Neuronal stem cell (in vitro differentiated cells): ENCODE measurements around the gene MTCH1.
A peak's percentile ranks its signal among the peaks of the same experiment; 100 is the strongest.
"Not testable (repeated sequence)": the region's sequence is repeated elsewhere in the genome, so short reads cannot be mapped to it uniquely, and the experiment has no call there.

ENCODE experiments used
- DNase-seq: peaks from one replicate; pipeline ENCODE4 v3.0.0-alpha.2; 2013; ENCODE audit warnings: low spot score
- H2AFZ ChIP-seq: one replicate; pipeline ENCODE4 v1.6.1; 2013; ENCODE audit warnings: mild to moderate bottlenecking, low read length, inconsistent platforms
- H2AK5ac ChIP-seq: 2 replicates; pipeline ENCODE4 v1.6.1; 2013; ENCODE audit warnings: low read depth, mild to moderate bottlenecking, inconsistent platforms, low read length, moderate library complexity, mixed read lengths
- H2BK120ac ChIP-seq: 2 replicates; pipeline ENCODE4 v1.6.1; 2013; ENCODE audit warnings: low read depth, mild to moderate bottlenecking, inconsistent platforms, low read length, moderate library complexity, mixed read lengths
- H2BK12ac ChIP-seq: one replicate; pipeline ENCODE4 v1.6.1; 2013; ENCODE audit warnings: low read length, inconsistent platforms
- H2BK15ac ChIP-seq: 2 replicates; pipeline ENCODE4 v1.6.1; 2013; ENCODE audit warnings: mild to moderate bottlenecking, low read length, inconsistent platforms, mixed read lengths
- H2BK5ac ChIP-seq: one replicate; pipeline ENCODE4 v1.6.1; 2013; ENCODE audit warnings: inconsistent platforms, mild to moderate bottlenecking, low read length, moderate library complexity
- H3K14ac ChIP-seq: one replicate; pipeline ENCODE4 v1.6.1; 2013; ENCODE audit warnings: low read length, inconsistent platforms
- H3K18ac ChIP-seq: 2 replicates; pipeline ENCODE4 v1.6.1; 2013; ENCODE audit warnings: low read length, inconsistent platforms
- H3K23ac ChIP-seq: 2 replicates; pipeline ENCODE4 v1.6.1; 2013; ENCODE audit warnings: low read depth, mild to moderate bottlenecking, mixed read lengths, low read length, inconsistent platforms; ENCODE audit not compliant: poor library complexity
- H3K27ac ChIP-seq: replicated peaks from 3 replicates; pipeline ENCODE4 v1.5.1; 2013; ENCODE audit warnings: low read length, inconsistent platforms
- H3K27me3 ChIP-seq, 3 experiments: 2 replicates each; pipeline ENCODE4 v1.6.1; 2013; ENCODE audit warnings: low read length in 3 of 3, mild to moderate bottlenecking in 2 of 3, inconsistent platforms in 1 of 3, low read depth in 1 of 3, mixed read lengths in 1 of 3, moderate library complexity in 1 of 3; ENCODE audit not compliant: control insufficient read depth in 3 of 3, insufficient read depth in 3 of 3
- H3K36me3 ChIP-seq, 2 donors: replicated peaks in 1 of 2; 2 replicates each; pipeline ENCODE4 v1.6.1; 2013; ENCODE audit warnings: low read length in 2 of 2; ENCODE audit not compliant: control insufficient read depth in 2 of 2, insufficient read depth in 2 of 2
- H3K4ac ChIP-seq: 2 replicates; pipeline ENCODE4 v1.6.1; 2013; ENCODE audit warnings: inconsistent platforms, mild to moderate bottlenecking, low read length, moderate library complexity
- H3K4me1 ChIP-seq, 2 donors: 1 replicate in 1 of 2; 2 replicates in 1 of 2; pipeline ENCODE4 v1.6.1; 2013; ENCODE audit warnings: low read length in 2 of 2, low read depth in 1 of 2; ENCODE audit not compliant: control insufficient read depth in 2 of 2, insufficient read depth in 1 of 2
- H3K4me2 ChIP-seq: one replicate; pipeline ENCODE4 v1.6.1; 2013; ENCODE audit warnings: mild to moderate bottlenecking, low read length, inconsistent platforms; ENCODE audit not compliant: insufficient read depth, poor library complexity, severe bottlenecking
- H3K4me3 ChIP-seq, 2 donors: 2 replicates each; pipeline ENCODE4 v1.5.1; 2013; ENCODE audit warnings: low read length in 2 of 2, mild to moderate bottlenecking in 2 of 2, inconsistent platforms in 1 of 2, moderate library complexity in 1 of 2
- H3K79me1 ChIP-seq: one replicate; pipeline ENCODE4 v1.6.1; 2013; ENCODE audit warnings: low read depth, mild to moderate bottlenecking, inconsistent platforms, low read length, moderate library complexity
- H3K9ac ChIP-seq: one replicate; pipeline ENCODE4 v1.6.1; 2013; ENCODE audit warnings: mild to moderate bottlenecking, low read depth, low read length, inconsistent platforms; ENCODE audit not compliant: poor library complexity
- H3K9me3 ChIP-seq, 2 donors: replicated peaks in 1 of 2; 2 replicates each; pipeline versions ENCODE3 to v1.6.1; 2013; ENCODE audit warnings: low read length in 2 of 2, mild to moderate bottlenecking in 2 of 2, inconsistent platforms in 1 of 2, low read depth in 1 of 2, mixed read lengths in 1 of 2, moderate library complexity in 1 of 2; ENCODE audit not compliant: control insufficient read depth in 2 of 2, insufficient read depth in 1 of 2
- H4K8ac ChIP-seq: one replicate; pipeline ENCODE4 v1.6.1; 2013; ENCODE audit warnings: low read depth, mild to moderate bottlenecking, inconsistent platforms, low read length, moderate library complexity
- H4K91ac ChIP-seq: one replicate; pipeline ENCODE4 v1.6.1; 2013; ENCODE audit warnings: low read length, low read depth, mild to moderate bottlenecking, inconsistent platforms; ENCODE audit not compliant: poor library complexity
- WGBS, 2 donors: extraction: QIAGEN DNeasy Blood & Tissue Kit; methylation state at CpG; one replicate each; pipeline ENCODE4 v1.1.7; 2013; ENCODE audit warnings: missing lambda C conversion rate in 2 of 2, mixed read lengths in 1 of 2; ENCODE audit not compliant: insufficient read length in 2 of 2, insufficient replicate concordance in 1 of 2; ENCODE audit errors: extremely low coverage in 2 of 2; 5-methylcytosine and 5-hydroxymethylcytosine counted together

MTCH1 gene

DNA sequence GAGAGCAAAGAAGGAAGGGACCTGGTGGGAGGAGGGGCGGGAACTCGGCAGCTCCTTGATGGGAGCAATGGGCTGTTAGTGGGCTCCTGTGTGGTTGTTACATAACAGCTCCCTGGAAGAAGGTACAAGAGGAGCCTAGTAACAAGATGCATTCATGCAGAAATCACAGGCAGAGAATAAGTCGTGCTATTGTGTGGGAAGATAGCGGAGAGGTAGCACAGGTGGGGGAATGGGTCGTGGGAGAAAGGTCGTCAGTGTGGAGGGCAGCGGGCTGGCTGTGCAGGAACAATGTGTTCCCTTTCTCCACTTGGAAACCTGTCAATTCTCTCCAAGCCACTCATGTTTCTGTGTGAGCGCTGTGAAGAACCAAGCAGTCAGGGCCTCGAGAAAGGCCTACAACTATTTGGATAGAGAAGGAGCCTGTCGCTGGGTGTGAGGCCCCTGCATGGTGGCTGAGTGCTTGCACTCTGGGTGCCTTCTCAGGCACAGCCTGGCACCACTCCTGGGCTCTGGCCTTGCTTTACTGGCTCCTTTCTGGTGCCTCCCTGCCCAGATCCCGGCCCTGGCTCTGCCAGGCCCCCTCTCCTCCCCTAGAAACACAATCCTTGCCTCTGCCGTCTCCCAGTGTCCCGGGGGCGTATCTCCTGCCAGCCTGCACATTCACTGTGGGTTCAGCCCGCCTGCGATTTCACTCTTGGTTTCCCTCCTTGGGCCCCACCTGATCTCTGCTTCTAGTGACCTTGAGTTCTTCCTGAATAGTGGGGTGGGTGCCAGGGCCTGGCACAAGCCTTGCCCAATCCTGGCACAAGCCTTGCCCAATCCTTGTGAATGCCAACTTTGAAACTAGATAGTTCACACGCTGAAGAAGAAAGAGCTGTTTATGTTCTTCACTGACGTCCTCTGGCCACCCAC is 12.1 kb upstream of the MTCH1 start:
- Histone ChIP-seq H4K91ac (peak overlapping the region; percentile 87), H3K4me1 (peaks cover 23 to 25% of the 10 kb centered on the region in 2 donors), H3K9me3 (no peaks in the 10 kb centered on the region), H2BK15ac (peak overlapping the region; percentile 60), H2BK120ac (peak overlapping the region; percentile 9), H2BK5ac (peak overlapping the region; percentile 63), H3K18ac (peak overlapping the region; percentile 86), H2AFZ (peak overlapping the region; percentile 91), H3K4me2 (no peak overlapping the region), H3K14ac (no peak overlapping the region), H3K27ac (peak overlapping the region; percentile 33), H2BK12ac (peak overlapping the region; percentile 80), H3K36me3 (no peaks in the 10 kb centered on the region), H3K23ac (no peak overlapping the region), H3K9ac (peak overlapping the region; percentile 53), H3K4me3 (no peak overlapping the region), H2AK5ac (peak overlapping the region; percentile 48), H3K27me3 (peaks cover 0 to 9% (median 0%) of the 10 kb centered on the region in 3 experiments), H3K4ac (peak overlapping the region; percentile 80), H4K8ac (no peak overlapping the region), H3K79me1 (no peaks in the 10 kb centered on the region)
- WGBS, 2 donors, result no CpG with 5 or more reads among the region's 18 CpGs
- no peak for DNase-seq

DNA sequence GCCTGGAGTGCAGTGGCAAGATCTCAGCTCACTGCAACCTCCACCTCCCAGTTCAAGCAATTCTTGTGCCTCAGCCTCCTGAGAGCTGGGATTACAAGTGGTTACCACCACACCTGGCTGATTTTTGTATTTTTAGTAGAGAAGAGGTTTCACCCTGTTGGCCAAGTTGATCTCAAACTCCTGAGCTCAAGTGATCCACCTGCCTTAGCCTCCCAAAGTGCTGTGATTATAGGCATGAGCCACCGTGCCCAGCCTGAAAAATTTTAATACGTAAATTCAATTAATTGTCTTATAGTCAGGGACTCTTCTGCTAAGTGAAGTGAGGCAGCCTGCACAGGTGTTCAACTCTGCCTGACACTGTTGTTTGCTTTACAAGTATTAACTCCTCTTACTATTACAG is 4.4 kb upstream of the MTCH1 start:
- H2BK12ac ChIP-seq, H3K18ac ChIP-seq, H2BK120ac ChIP-seq, H3K9me3 ChIP-seq, H2AK5ac ChIP-seq, H3K9ac ChIP-seq, H3K36me3 ChIP-seq, H3K4ac ChIP-seq, H2BK5ac ChIP-seq, H3K4me3 ChIP-seq, H3K4me1 ChIP-seq, H2BK15ac ChIP-seq, H4K8ac ChIP-seq, H3K27ac ChIP-seq, H4K91ac ChIP-seq, H3K23ac ChIP-seq, H3K79me1 ChIP-seq, H3K27me3 ChIP-seq, H3K14ac ChIP-seq, H2AFZ ChIP-seq, DNase-seq, H3K4me2 ChIP-seq: not testable (repeated sequence)
- WGBS, 2 donors, result no CpG with 5 or more reads among the region's 2 CpGs

DNA sequence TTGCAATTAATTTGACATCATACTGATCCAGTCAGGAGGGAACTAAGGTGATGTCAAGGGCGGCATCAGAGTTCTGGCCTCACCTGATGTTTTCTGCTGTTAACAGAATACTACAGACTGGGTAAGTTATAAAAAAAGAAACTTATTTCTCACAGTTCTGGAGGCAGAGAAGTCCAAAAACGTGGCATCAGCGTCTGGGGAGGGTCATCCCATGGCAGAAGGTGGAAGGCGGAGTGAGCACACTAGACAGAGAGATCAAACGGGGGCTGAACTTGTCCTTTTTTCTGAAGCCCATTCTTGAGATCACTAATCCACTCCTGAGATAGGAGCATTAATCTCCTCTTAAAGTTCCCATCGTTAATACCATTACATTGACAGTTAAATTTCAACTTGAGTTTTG is 3.3 kb upstream of the MTCH1 start:
- Histone ChIP-seq H2BK120ac (no peak overlapping the region), H3K14ac (no peak overlapping the region), H3K79me1 (peaks cover 1% of the 10 kb centered on the region), H3K9ac (no peak overlapping the region), H2BK5ac (no peak overlapping the region), H3K4me1 (peaks cover 6 to 9% of the 10 kb centered on the region in 2 donors), H4K91ac (no peak overlapping the region), H3K18ac (no peak overlapping the region), H2BK12ac (no peak overlapping the region), H2AFZ (no peak overlapping the region), H2AK5ac (no peak overlapping the region), H3K4me3 (no peak overlapping the region), H3K36me3 (no peaks in the 10 kb centered on the region), H3K4me2 (no peak overlapping the region), H4K8ac (no peak overlapping the region), H3K27me3 (no peaks in the 10 kb centered on the region), H3K23ac (no peak overlapping the region), H3K27ac (no peak overlapping the region), H3K4ac (no peak overlapping the region), H2BK15ac (no peak overlapping the region), H3K9me3 (no peaks in the 10 kb centered on the region)
- no CpG with 5 or more reads among the region's 6 CpGs for WGBS, 2 donors
- DNase-seq, result no peak

DNA sequence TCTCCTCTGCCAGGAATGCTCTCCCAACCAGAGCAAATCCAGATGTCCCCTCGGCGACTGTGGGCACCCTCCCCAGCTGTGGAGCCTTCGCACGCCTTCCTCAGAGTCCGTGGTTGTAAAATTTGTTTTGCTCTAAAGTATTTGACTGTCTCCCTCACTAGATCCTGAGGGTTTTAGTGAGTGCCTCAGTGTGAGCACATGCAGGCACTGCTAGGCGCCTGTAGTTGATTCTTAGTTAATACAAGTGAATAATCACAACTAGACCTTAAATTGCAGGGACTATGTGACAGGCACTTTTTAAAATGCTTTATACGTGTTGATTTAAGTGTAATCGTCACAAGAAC is 680 bp upstream of the MTCH1 start:
- H3K27me3 ChIP-seq, result no peaks in the 10 kb centered on the region
- peak overlapping the region; percentile 42 for H2AK5ac ChIP-seq
- H4K91ac ChIP-seq, result no peak overlapping the region
- no peak overlapping the region for H2BK120ac ChIP-seq
- peak overlapping the region; percentile 78 for H3K14ac ChIP-seq
- no CpG with 5 or more reads among the region's 8 CpGs for WGBS, 2 donors
- peak overlapping the region; percentile 12 for H2BK15ac ChIP-seq
- peak overlapping the region; percentile 98 for H3K4me3 ChIP-seq
- H4K8ac ChIP-seq, result no peak overlapping the region
- no peak overlapping the region for H3K4ac ChIP-seq
- peak overlapping the region; percentile 88 for H3K9ac ChIP-seq
- peak overlapping the region; percentile 61 for H3K27ac ChIP-seq
- H2AFZ ChIP-seq, result peak overlapping the region; percentile 98
- no peak overlapping the region for H2BK12ac ChIP-seq
- H3K4me1 ChIP-seq, result peaks cover 6 to 11% of the 10 kb centered on the region in 2 donors
- H3K79me1 ChIP-seq, result peaks cover 1% of the 10 kb centered on the region
- peak overlapping the region; percentile 93 for H2BK5ac ChIP-seq
- peaks cover 0 to 20% of the 10 kb centered on the region in 2 donors for H3K36me3 ChIP-seq
- no peaks in the 10 kb centered on the region for H3K9me3 ChIP-seq
- peak overlapping the region; percentile 95 for H3K4me2 ChIP-seq
- DNase-seq, result no peak
- peak overlapping the region; percentile 97 for H3K18ac ChIP-seq
- H3K23ac ChIP-seq, result peak overlapping the region; percentile 90
